Measurements from ENCODE around the gene AQP7. TPM values are rescaled to one million over a fixed set of nuclear protein-coding genes. Genes with fewer than 3 reads are reported as not detected.

AQP7 gene
- total and polyA plus RNA-seq, 9 of the 15 experiments (the other 6 are each of a cell fraction or from before 2014, with no cell fraction given) = 0.04 to 0.53 (median 0.07) TPM; not detected in 4

- peak; percentile 87 for TF ChIP-seq PKNOX1 (IDR thresholded peaks at IDR 0.05)
- no peak for TF ChIP-seq NFXL1 (CRISPR knock-in tag; IDR thresholded peaks at IDR 0.05)
- peak; percentile 84 for TF ChIP-seq MAFG (tag; conservative IDR thresholded peaks at IDR 0.05)
- no peak for TF ChIP-seq SETDB1 (IDR thresholded peaks at IDR 0.05; ENCODE audit: low read length)
- peak; percentile 7; the same call in 1 of the 2 replicates for TF ChIP-seq NFE2L1 (tag; IDR thresholded peaks at IDR 0.05; ENCODE audit: borderline replicate concordance, low read depth)
- no peak for TF ChIP-seq SREBF1 (IDR thresholded peaks at IDR 0.05; ENCODE audit: borderline replicate concordance, low read depth, low read length)
Observed at GRCh38 chr9:33430942-33431341, 28.6 kb upstream of the AQP7 start (continued).

- ChIA-PET POLR2A (no interaction called here), CTCF (ENCODE audit: low intra/inter-chr PET ratio) (no interaction called here)
- intact Hi-C loops (cut with micrococcal nuclease) = no loop called here
- in situ Hi-C loops (cut with MboI) = no loop called here
- Histone ChIP-seq H3K4me3 (no peak overlapping the region), H3K9ac (ENCODE audit: insufficient read depth in 1 of 2, low read depth in 2 of 2, low read length in 2 of 2) (no peak overlapping the region), H3K9me3 (replicated peaks; ENCODE audit: control insufficient read depth, insufficient read depth, low read depth, low read length) (no peaks in the 10 kb centered on the region), H3K36me3 (ENCODE audit: control insufficient read depth, insufficient read depth, low read length) (no peaks in the 10 kb centered on the region), H3K79me2 (ENCODE audit: control insufficient read depth, insufficient read depth, low read length) (no peaks in the 10 kb centered on the region), H3K27me3 (ENCODE audit: control insufficient read depth in 2 of 2, insufficient read depth in 2 of 2, low read length in 2 of 2) (no peaks in the 10 kb centered on the region), H3K4me1 (replicated peaks in 1 of 2; ENCODE audit: control insufficient read depth in 2 of 2, insufficient read depth in 2 of 2, low read length in 2 of 2) (peaks cover 24 to 33% of the 10 kb centered on the region in 2 experiments), H3K9me1 (ENCODE audit: control insufficient read depth, insufficient read depth, low read length) (no peaks in the 10 kb centered on the region), H2AFZ (ENCODE audit: low read depth, low read length) (no peak overlapping the region), H3K4me2 (ENCODE audit: insufficient read depth, low read length) (no peak overlapping the region), H4K20me1 (replicated peaks; ENCODE audit: control insufficient read depth, insufficient read depth, low read length) (no peaks in the 10 kb centered on the region), H3K27ac (ENCODE audit: extremely low read depth, low read depth, low read length) (no peak overlapping the region)
- no peak for DNase-seq (ENCODE audit: extremely low read depth in 1 of 4, low spot score in 3 of 4)
- whole genome bisulfite sequencing (ENCODE audit: insufficient coverage, low coverage, missing lambda C conversion rate) = 60% methylated on average over 2 of the region's 3 CpGs
- TF ChIP-seq BRD9 (IDR thresholded peaks at IDR 0.05; ENCODE audit: low read depth, partially characterized antibody) = no peak
- TF ChIP-seq FOXJ3 (CRISPR knock-in tag; IDR thresholded peaks at IDR 0.05) = no peak
- peak; percentile 59 for TF ChIP-seq CEBPB (tag; IDR thresholded peaks at IDR 0.05)
- TF ChIP-seq NFIX (CRISPR knock-in tag; IDR thresholded peaks at IDR 0.05; ENCODE audit: low read depth) = no peak
- TF ChIP-seq CEBPG (CRISPR knock-in tag; IDR thresholded peaks at IDR 0.05) = no peak
- peak in 1 of 2 experiments; percentile 54; a peak in 2 of 4 replicates for TF ChIP-seq CEBPG (tag; conservative IDR thresholded peaks at IDR 0.05 in 1 of 2, IDR thresholded peaks at IDR 0.05 in 1 of 2)
- TF ChIP-seq BRD4 (IDR thresholded peaks at IDR 0.05) = no peak
- no peak for TF ChIP-seq DACH1 (IDR thresholded peaks at IDR 0.05; ENCODE audit: partially characterized antibody)
- TF ChIP-seq THAP7 (CRISPR knock-in tag; IDR thresholded peaks at IDR 0.05) = no peak
- TF ChIP-seq RNF2 (IDR thresholded peaks at IDR 0.05) = no peak
- no TSS peak for BruUV-seq (replicated peaks)
- ATAC-seq = no peak
- no peak for FAIRE-seq
Observed at GRCh38 chr9:33429256-33429985, 27.1 kb upstream of the AQP7 start.
